Activated effector memory CD4-positive, alpha-beta T cell treated with anti-CD3 and anti-CD28 coated beads, Interleukin-2, amount 50 U/mL, for 16 hours (primary cell): ENCODE measurements around the gene PLA2G4B.
A peak's percentile ranks its signal among the peaks of the same experiment; 100 is the strongest.

Source experiments
- DNase-seq: peaks from one replicate; pipeline ENCODE4 v3.0.0-alpha.2; 2020

Gene PLA2G4B, protein sequence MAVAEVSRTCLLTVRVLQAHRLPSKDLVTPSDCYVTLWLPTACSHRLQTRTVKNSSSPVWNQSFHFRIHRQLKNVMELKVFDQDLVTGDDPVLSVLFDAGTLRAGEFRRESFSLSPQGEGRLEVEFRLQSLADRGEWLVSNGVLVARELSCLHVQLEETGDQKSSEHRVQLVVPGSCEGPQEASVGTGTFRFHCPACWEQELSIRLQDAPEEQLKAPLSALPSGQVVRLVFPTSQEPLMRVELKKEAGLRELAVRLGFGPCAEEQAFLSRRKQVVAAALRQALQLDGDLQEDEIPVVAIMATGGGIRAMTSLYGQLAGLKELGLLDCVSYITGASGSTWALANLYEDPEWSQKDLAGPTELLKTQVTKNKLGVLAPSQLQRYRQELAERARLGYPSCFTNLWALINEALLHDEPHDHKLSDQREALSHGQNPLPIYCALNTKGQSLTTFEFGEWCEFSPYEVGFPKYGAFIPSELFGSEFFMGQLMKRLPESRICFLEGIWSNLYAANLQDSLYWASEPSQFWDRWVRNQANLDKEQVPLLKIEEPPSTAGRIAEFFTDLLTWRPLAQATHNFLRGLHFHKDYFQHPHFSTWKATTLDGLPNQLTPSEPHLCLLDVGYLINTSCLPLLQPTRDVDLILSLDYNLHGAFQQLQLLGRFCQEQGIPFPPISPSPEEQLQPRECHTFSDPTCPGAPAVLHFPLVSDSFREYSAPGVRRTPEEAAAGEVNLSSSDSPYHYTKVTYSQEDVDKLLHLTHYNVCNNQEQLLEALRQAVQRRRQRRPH

DNA sequence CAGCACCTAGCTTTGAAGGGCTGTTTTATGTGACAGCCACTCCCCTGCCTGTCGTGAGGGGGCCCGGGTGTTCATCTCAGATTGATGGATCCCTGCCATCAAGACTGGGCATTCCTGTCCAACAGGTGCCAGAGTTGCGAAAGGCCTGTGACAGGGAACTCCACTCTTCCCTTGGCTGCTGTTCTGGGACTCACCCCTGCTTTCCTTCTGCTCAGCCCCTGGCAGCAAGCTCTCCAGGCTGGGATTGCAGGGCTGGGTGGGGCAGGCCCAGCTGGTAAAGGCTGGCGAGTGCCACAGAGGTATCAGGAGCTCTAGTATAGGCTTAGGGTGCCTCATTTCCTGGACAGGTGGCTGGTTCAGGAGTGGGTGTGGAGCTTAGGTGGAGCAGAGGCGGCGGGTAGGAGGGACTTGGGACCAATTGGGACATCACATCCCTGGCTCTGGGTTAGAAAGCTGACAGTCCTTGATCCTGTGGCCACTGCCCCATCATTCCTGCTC is at the start of gene PLA2G4B:
TSS of gene PLA2G4B (plus strand) at position 448 of the 498 bp plus-strand sequence. CDS start 67 bp downstream, outside the sequence.
- no peak for DNase-seq

DNA sequence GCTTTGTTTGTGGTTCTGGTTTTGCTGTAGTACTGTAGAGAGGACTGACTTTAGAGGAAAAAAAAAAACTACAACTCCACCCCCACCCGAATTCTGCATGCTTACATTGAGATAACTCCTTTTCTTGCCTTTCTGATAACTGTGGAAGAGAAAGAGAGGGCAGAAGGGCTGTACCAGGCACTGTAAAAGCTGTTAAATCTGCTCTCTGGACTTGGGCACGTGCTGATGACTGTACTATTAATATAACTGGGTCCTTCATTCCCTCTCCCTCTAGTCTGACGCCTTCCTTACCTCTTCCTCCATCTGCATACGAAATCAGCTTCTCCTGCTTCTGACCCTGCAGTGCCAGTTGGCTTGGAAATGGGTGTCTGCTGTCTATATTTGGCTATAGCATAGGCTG is 49.4 kb upstream of the PLA2G4B start:
- no peak for DNase-seq

DNA sequence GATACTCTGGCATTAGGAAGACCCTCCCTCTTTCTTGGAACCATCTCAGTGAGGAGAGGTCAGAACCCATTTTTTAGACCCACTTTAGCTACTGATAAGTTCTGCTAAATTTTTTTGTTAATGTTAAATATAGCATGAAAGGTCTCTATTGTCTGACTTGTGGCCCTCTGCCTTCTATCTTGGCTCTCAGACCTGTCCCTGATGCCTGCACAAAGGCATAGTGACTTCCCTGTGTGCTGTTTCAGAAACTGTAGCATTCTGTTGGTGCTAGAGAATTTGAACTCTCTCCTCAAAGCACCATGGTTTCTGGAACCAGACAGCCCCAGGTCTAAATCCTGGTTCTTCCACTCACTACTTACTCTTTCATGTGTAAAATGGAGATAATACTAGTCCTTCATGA is 49.0 kb upstream of the PLA2G4B start:
- DNase-seq: no peak

DNA sequence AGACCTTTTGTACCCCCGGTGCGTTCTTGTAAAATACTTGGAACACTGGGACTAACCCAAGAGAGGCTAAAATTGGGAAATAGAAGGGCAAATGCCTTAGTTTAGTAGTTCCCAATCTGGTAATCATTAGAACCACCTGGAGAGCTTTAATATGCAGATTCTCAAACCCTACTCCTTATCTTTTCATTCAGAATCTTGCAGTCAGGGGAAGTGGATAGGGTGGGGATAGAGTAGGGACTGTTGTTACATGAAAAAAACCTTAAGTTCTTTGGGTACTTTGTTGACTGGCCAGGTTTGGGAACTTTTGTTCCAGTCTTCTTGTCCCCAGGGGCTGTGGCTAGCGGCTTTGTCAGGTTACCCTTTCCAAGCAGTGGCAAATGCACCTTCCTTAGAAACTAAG is 48.5 kb upstream of the PLA2G4B start:
- no peak for DNase-seq

DNA sequence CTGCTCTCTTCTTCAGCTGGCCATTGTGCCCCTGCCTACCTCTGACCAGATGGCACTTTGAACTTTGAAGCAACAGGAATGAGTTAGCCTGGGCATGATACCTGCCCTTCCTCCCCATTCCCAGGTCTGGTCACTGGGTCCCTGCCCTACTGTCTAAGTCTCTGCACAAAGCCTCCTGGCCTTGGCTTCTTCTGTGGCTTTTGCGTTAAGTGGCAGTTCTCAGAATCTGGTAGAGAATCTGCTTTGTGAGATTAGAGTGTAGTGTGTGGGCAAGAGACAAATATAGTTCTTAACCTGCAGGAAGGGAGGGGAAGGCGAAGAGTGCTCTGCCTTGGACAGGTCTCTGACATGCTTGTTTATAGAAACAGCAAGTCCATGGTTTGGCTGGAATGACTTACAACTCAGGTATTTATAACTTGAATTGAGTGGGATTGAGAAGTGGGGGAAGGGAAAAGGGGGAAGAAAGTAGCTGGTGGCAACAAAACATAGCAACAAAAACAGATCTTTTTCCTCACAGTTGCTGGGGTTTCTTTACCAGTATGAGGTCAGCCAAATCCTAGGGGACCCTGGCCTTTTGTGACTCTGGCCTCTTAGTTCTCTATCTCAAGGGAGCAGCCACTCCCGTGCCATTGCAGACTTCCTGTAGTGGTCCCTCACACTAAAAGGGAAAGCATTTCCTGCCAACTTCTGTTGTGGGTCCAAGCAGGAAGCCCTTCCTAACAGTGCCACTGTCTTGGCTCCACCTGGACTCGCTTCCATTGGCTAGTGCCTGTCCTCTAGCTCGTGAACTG is 47.7 kb upstream of the PLA2G4B start:
- DNase-seq: no peak

DNA sequence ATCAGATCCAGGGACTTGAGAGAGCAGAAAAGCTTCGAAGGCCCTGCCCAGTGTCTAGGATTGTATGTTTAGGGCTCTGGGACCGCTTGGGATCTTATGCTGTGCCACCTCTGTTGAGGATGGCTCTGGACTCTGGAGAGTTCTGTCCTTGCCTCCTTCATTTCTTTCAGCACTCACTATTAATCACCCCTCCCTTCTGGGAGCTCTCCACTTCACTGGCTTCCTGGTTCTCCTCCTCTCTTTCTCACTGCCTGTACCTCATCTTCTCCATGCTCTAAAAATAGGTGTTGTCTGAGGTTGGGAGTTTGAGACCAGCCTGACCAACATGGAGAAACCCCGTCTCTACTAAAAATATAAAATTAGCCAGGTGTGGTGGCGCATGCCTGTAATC is 47.1 kb upstream of the PLA2G4B start:
- no peak for DNase-seq

DNA sequence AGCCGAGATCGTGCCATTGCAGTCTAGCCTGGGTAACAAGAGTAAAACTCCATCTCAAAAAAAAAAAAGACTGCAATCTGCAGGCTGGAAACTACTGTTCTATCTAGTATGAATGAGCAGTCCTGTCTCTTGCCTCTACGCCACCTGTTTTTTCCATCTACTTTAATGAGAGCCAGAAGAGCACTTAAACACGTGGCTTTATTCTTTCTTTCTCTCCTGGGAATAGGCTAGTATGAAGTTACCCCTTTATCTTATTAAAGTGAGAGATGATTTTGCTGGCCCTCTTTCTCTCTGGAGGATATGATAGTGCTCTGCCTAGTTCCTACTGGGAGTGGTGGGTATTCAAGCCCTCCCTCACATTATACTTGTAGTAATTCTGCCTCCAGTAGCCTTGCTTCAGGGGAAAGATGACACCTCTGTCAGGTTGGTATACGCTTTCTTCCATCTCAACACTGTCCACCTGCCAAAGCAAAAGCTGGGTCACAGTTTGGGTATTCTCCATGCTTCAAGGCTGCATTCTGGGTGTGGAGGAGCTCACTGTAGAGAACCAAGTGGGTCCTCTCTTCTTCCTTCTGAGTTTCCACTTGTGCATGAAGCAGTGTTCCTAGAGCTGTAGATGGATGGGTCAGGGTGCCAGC is 46.5 kb upstream of the PLA2G4B start:
- DNase-seq: no peak

DNA sequence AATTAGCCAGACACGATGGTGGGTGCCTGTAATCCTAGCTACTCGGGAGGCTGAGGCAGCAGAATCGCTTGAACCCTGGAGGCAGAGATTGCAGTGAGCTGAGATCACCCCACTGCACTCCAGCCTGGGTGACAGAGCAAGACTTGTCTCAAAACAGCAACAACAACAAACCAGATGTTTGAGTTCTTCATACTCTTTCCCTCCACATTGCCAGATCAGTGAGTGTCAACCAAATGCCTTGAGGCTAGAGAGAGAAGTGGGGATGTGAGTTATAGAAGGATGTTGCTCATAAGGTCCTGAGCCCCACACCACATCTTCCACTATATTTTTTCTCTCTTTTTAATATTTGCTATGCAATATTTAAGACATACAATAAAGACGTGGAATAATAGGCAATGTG is 44.6 kb upstream of the PLA2G4B start:
- no peak for DNase-seq

DNA sequence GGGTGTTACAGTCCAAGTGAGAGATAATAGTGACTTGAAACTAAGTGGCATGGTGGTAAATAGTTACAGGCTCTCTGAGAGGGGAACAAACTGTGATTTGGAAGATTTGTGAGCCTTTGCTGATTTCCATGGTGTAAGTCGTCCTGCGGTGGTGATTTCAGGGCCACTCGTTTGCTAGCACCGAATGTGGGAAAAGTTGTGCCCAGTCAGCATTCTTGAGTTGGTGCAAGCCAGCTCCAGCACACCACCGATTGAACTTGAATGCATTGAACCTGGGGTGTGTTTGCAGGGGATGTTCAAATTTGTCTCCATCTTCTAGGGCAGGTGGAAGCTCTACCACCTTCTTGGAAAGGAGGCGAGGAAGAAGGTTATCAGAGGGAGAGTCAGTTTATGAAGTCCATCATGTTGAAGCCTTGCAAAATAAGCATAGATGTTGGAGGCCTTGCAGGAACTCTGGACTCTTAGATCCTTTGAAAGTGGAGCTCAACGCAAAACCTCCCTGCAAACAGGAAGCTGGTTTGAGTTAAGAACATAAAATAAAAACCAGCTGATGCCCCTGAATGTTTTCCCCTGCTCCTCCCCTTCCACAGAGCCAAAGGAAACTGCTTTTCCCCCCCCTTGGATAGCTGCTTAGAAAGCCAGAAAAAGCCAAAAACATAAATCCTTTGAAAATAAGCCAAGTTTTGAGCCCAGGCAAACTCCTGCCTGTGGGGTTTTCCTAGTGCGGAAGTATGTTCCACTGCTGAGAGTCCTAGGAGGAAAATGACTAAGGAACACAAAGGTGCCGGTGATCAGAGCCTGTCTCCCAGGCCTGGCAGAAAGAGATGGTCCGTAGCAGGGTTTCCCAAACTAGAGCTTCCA is 42.4 kb upstream of the PLA2G4B start:
- peak; percentile 30 for DNase-seq

DNA sequence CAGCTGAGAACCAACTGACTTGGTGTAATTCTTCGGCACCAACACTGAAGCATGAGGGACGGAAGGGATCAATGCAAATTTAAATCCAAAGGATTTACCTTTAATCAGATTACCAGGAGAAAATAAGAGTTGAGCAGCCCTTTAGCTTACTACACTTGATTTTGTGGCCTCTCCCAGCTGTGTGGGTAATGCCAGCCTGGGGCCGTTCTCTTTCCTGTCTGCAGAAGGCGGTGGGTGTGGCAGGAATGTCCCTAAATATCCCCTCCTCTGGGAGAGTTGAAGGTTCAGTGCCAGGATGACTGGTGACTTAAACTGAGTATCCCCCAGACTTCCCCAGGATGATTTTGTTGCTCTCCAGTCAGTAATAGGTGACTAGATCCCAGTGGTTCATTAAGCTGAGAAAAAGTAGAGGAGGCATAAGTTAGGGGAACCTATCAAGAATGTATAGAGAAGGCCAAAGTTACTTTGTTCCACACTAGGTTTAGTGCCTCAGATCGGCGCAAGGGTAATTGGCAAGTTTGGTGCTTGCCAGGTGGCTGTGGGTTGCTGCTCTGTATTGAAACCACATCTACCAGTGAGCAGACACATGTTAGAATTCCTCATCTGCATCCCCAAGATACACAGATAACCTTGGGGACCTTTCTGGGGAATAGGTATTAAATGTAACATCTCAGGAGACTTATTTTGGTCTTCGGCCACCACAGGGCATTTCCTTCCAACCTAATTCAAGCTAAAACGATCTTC is 41.3 kb upstream of the PLA2G4B start:
- DNase-seq: peak; percentile 36

DNA sequence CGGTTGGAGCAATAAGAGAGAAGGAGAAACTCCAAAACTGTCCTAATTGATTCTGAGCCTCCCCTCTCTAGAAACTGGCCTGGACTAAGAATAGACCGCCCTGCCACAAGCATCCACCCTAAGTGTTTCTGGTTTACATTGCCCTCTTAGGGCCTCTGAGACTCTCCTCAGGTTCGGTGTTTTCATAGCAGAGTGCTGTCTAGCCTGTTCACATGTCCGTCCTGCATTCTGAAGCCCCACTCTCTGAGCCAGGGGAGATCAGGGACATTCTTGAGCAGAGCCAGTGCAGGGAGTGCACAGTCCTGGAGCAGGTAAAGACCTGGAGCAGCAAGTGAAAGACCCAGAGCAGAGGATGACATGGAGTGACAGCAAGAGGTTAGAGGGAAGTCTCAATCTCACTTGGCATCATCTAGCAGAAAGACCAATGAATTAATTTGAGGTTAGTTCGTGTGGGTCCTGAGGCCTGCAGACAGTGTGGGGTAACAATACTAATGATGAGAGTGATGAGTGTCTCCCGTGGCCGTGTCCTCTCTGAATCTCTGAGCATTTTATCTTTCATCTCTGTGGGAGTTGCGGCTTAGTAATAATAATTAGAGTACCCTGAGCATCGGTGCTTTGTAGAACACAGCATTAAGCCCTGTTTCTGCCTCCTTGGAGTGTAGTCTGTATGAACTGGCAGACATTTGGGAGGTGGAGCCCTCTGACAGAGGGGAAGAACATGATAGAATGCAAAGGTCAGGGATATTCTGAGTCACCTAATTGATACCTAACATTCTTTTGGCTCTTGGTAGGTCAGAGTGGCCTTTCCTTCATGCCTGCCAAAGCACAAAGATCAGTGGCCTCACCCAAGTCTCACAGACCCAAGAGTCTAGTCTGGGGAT is 39.8 kb upstream of the PLA2G4B start:
- peak; percentile 49 for DNase-seq

DNA sequence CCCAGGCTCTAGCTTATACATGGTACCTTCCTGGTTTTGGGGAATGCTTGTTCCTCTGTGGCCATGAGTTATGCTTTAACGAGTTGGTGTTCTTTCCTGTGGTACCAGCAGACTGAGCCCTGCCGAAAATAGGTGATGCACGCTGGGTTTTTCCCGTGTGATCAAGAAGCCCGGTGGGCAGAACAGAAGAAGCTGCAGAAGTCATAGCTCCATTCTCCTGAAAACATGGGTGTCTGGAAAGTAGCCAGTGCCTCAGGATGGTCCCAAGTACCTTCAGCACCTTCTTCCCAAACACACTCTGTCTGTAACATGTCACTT is 39.2 kb upstream of the PLA2G4B start:
- DNase-seq: peak; percentile 53

DNA sequence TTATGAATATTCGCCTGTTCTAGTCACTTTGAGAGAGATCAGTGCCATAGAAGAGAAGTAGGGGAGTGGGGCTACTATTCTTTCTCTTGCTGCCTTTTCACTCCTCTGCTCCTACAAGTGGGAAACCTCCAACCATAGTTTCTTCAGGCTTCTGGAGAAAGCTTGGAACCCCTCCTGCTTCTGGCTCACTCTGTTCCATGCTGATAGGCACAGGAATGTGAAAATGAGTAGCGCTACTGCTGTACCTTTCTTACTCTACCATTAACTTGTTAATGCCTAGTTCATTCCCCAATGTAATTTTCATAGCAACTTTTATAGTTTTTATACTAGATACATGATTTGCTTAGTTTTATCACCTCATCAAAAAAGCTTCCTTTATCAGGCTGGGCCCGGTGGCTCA is 37.5 kb upstream of the PLA2G4B start:
- DNase-seq: no peak

DNA sequence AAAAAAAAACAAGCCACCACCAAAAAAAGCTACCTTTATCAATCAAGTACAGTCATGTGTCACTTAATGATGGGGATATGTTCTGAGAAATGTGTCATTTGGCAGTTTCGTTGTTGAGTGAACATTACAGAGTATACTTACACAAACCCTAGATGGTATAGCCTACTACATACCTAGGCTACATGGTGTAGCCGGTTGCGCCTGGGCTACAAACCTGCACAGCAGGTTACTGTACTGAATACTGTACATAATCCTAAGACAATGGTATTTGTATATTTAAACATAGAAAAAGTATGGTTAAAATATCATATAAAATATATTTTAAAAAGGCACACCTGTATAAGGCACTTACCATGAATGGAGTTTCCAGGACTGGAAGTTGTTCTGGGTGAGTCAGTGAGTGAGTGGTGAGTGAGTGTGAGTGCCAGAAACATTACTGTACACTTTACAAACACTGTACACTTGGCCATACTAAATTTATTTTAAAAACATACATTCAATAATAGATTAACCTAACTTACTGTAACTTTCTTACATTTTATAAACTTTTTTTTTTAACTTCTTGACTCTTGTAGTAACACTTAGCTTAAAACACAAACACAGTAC is 36.7 kb upstream of the PLA2G4B start:
- peak; percentile 21 for DNase-seq

DNA sequence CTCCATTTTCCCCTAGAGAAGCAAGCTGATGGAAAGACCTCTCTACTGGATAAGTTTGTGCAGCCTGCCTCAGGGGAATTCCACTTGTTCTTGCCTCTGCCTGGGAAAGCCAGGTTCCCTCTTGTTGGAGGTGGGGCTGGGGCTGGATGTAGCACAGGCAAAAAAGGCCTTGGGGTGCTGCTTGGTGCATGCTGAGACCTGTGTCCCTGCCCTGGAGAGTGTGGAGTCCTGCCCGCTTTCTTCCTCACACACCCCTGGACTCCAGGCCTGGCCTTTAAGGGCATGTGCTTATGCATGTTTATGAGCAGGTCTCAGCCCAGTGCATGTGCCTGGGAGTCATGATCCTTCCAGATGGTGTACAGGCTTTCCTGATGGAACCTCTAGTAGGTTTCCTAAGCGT is 34.3 kb upstream of the PLA2G4B start:
- peak; percentile 25 for DNase-seq

DNA sequence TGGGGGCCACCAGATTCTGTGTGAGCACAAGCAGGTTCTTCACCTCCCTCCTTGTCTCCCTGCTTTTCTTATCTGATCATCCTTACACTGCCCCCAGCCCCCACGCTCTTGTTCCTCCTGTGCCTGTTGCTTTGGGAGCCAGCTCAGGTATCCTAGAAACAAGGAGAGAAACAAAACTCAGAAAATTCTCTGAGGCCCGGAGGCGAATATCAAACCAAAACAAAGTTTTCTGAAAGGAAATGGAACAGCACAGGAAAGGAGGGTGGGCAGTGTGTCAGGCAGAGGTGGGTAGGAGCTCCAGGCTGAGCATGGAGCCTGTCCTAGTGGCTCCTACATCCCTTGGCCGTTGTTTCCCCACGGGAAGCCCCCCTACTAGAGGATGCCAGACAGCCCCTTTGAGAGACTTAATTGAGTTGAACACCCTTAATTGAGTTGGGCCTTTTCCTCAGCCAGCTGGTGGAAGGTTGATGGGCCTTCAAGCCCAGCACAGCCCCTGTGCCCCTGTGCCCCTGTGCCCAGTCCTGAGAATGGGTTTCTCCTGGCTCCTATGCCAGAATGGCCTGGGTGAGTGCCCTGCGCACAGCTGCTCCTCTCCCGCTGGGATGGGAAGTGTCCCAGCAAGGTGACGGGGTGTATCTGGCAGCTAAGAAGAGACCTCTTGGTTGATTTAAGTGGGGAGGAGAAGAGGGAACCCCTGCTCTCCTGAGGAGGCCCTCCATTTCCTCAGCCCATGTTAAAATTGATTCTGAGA is 33.6 kb upstream of the PLA2G4B start:
- peak; percentile 39 for DNase-seq

DNA sequence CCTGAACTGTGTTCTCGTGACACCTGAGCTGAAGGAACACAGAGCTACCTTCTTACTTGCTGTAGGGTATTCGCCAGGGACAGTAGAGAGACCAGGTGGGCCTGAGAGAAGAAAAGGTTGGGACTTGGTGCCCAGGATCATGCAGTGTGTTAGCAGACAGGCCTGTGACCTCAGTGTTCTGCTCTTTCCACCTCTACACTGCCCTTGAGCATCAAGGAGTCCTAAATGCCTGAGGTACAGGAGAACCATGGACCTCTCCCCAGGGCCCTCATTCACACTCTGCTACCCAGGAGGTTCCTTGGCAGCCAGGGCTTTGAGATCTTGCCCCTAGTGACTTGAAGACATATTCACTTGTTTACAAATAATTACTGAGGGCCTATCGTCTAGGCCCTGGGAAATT is 32.9 kb upstream of the PLA2G4B start:
- no peak for DNase-seq

DNA sequence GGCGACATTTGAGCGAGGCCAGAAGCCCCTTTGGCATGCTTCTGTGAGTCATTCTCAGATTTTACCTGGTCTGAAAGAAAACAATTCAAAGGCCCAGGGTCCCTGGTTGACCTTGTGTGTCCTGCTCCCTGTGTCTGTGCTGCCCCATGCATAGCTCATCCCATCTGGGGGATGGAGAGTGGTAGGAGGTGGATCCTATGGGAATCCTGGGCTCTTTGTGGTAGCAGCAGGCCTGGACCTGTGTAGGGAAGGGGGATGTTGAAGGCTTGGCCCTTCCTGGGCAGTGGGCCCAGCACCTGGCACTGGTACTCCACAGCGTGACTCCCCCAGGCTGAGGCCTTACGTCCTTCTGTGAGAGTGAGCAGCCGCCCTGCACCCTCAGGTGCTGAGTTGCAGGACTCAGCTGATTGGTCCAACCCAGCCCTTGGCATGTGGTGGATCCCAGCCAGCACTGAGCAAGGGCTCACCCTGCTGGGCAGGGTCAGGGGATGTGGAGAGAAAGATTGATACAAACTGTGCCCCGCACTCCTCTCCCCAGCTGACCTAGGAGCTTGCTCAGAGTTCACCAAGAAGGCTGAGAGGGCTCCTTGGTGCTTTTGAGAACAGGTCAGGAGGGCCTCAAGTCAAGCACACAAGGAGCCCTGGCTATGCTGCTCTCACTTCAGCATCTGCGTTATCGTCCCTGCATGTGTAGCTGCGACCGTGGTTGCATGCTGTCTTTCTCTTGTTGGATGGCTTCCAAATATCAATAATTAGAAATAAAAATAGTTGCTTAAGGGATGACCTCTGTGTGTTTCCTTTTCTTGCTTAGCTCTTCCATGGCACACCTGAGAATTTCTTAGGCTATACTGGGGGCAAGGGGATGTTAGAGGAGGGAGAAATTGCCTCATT is 32.1 kb upstream of the PLA2G4B start:
- DNase-seq: peak; percentile 50
